Activated CD8-positive, alpha-beta T cell treated with anti-CD3 and anti-CD28 coated beads for 36 hours (primary cell): ENCODE measurements around the gene KRTDAP. TPM values are rescaled to one million over a fixed set of nuclear protein-coding genes. Genes with fewer than 3 reads are reported as not detected.

Source experiments
- ATAC-seq: fragments of 200-7000 bp; cut with Tn5 transposase; one replicate; pipeline ENCODE4 v1.10.0; 2021; ENCODE audit warnings: mild to moderate bottlenecking, moderate library complexity
- CTCF ChIA-PET: fragments of 350-600 bp; sonication (Branson Sonifier 250); formaldehyde crosslinking; loops from one replicate; lab custom pipeline; 2021; ENCODE audit warnings: antibody characterized with exemption; lab: Charles Lee
- POLR2A ChIA-PET: fragments of 350-600 bp; sonication (Branson Sonifier 250); formaldehyde crosslinking; loops from one replicate; lab custom pipeline; 2021; ENCODE audit warnings: antibody characterized with exemption; lab: Charles Lee
- DNase-seq: peaks from one replicate; pipeline ENCODE4 v3.0.0-alpha.2; 2020
- H3K27ac Mint-ChIP-seq: one replicate; pipeline ENCODE4 v1.8.0; 2021; ENCODE audit warnings: mild to moderate bottlenecking, mixed read lengths
- H3K27me3 Mint-ChIP-seq: one replicate; pipeline ENCODE4 v1.8.0; 2021; ENCODE audit warnings: mixed read lengths
- H3K36me3 Mint-ChIP-seq: one replicate; pipeline ENCODE4 v1.8.0; 2021; ENCODE audit warnings: low read depth, mixed read lengths
- H3K4me1 Mint-ChIP-seq: one replicate; pipeline ENCODE4 v1.8.0; 2021; ENCODE audit warnings: low read depth, mixed read lengths
- H3K4me3 Mint-ChIP-seq: one replicate; pipeline ENCODE4 v1.8.0; 2021; ENCODE audit warnings: mild to moderate bottlenecking, moderate library complexity, mixed read lengths
- H3K9me3 Mint-ChIP-seq: one replicate; pipeline ENCODE4 v1.8.0; 2021; ENCODE audit warnings: mixed read lengths
- CTCF ChIP-seq: fragments of 200-600 bp; IDR thresholded peaks from one replicate; pipeline ENCODE4 v1.8.0; 2022; ENCODE audit warnings: antibody characterized with exemption, mild to moderate bottlenecking
- intact Hi-C: fragments of 100-400 bp; cut with micrococcal nuclease; formaldehyde crosslinking; loops from one replicate; pipeline ENCODE4 v1.10.0; 2022
- total RNA-seq, 2 experiments: library from RNA; stranded (reverse); gene quantifications; one replicate each; pipeline ENCODE4 v1.2.3, GENCODE V29; 2021

Gene KRTDAP
- total RNA-seq, 2 experiments from 2014 or later, result not detected

DNA sequence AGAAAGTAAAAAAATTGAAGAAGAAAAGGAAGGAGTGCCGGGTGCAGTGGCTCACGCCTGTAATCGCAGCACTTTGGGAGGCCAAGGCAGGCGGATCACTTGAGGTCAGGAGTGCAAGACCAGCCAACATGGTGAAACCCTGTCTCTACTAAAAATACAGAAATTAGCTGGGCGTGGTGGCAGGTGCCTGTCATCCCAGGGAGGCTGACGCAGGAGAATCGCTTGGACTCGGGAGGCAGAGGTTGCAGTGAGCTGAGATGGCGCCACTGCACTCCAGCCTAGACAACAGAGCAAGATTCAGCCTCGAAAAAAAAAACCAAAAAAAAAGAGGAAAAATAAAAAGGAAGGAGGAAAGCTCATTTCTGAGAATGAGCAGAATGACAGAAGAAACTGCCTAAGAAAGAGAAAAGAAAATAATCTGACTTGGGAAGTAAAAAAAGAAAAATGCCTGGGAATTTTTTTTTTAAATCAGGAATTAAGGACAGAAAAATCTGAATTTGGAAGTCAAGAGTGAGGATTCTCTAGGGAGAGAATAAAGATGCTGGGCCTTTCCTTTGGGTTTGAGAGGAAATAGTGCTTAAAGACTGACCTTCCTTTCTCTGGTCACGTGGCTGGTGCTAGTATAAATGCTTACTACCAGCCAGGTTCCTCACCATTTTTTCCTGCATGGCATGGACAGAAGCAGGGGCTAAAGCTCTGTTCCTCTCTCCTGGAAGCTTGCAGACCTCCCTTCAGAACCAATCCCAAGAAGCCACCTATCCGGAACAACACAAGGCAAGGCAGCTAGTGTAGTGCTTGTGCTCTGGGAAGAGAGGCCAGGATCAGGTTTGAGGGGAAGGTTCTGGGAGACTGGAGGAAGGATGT lies 42.4 kb downstream of the KRTDAP start, which contains the start of gene FFAR2:
Gene FFAR2 (plus strand): TSS at position 652 of the 864 bp plus-strand sequence. CDS start 1,458 bp downstream, outside the sequence.
- ChIA-PET POLR2A (interaction anchor here (0.7 to 1.1 kb wide), 4 partner anchors 8 to 457 kb away, joined by 3 to 4 read pairs (median 3); no protein-coding TSS in a partner anchor), CTCF (interaction anchor here (2.3 kb wide), 1 partner anchor 21 kb away, joined by 11 read pairs; no protein-coding TSS in a partner anchor)
- H3K27me3 Mint-ChIP-seq, result peaks cover 19% of the 10 kb centered on the region
- no peak for ATAC-seq
- no peak for TF ChIP-seq CTCF
- peaks cover 46% of the 10 kb centered on the region for H3K4me1 Mint-ChIP-seq
- no peak within 1 kb of the TSS for H3K4me3 Mint-ChIP-seq
- H3K9me3 Mint-ChIP-seq, result no peaks in the 10 kb centered on the region
- DNase-seq, result no peak
- no peaks in the 10 kb centered on the region for H3K36me3 Mint-ChIP-seq
- intact Hi-C loops, result no loop called here
- H3K27ac Mint-ChIP-seq, result no peak within 1 kb of the TSS

DNA sequence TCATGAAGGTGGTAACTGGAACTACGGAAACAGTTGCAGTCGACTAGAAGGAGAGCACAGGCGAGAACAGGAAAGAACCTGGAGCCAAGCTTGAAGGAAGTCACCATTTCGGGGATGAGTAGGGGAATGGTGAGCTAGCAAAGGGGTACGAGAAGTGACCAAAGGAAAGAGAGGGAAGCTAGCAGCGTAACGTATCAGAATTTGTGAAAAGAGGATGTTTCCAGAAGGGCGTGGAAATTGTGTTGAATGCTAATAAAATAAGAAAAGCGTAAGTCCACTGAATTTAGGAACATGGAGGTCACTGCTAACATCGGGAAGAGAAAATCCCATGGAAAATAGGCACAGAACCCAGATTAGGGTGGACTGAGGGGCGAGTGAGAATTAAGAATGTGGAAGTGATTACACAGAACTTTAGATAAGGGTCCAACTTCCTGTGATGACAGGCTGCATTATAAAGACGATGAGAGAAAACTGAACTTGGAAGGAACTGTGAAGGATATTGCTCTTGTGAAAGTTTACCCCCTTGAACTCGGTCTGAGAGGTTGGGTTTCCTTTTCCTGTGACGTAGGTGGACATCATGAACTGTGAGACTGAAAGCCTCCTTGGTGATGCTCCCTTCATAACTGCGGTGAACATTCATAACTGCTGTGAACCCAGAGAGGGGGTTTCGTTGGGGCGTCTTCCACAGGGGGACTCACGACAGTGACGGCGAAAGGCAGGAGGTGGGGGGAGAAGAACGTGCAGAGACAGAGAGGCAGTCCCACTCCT lies 44.3 kb downstream of the KRTDAP start:
- H3K36me3 Mint-ChIP-seq, result no peaks in the 10 kb centered on the region
- ATAC-seq (peak; percentile 89), DNase-seq (peak; percentile 50)
- peaks cover 19% of the 10 kb centered on the region for H3K27me3 Mint-ChIP-seq
- H3K27ac Mint-ChIP-seq, result peak overlapping the region; percentile 6
- POLR2A ChIA-PET, result interaction anchor here (0.6 to 1.0 kb wide), 2 partner anchors 9 to 28 kb away, joined by 3 read pairs; no protein-coding TSS in a partner anchor
- intact Hi-C loops, result no loop called here
- H3K4me1 Mint-ChIP-seq, result peaks cover 33% of the 10 kb centered on the region
- H3K4me3 Mint-ChIP-seq, result no peak overlapping the region
- H3K9me3 Mint-ChIP-seq, result no peaks in the 10 kb centered on the region
- no peak for TF ChIP-seq CTCF
- CTCF ChIA-PET, result interaction anchor here (1.5 to 1.6 kb wide), 2 partner anchors 49 to 93 kb away, joined by 3 to 4 read pairs; no protein-coding TSS in a partner anchor

GRCh38 chr19:35444735-35445134 lies 45.5 kb downstream of the KRTDAP start:
- H3K27me3 Mint-ChIP-seq, result peaks cover 17% of the 10 kb centered on the region
- no peaks in the 10 kb centered on the region for H3K9me3 Mint-ChIP-seq
- H3K27ac Mint-ChIP-seq, result no peak overlapping the region

GRCh38 chr19:35442091-35442490 lies 48.2 kb downstream of the KRTDAP start:
- Mint-ChIP-seq H3K27me3 (peaks cover 11% of the 10 kb centered on the region), H3K27ac (no peak overlapping the region), H3K9me3 (no peaks in the 10 kb centered on the region), H3K4me3 (no peak overlapping the region), H3K36me3 (no peaks in the 10 kb centered on the region), H3K4me1 (peaks cover 23% of the 10 kb centered on the region)
- ChIA-PET CTCF (interaction anchor here (1.8 kb wide), 1 partner anchor 53 kb away, joined by 5 read pairs; no protein-coding TSS in a partner anchor), POLR2A (no interaction called here)
- intact Hi-C loops, result no loop called here
- DNase-seq (no peak), ATAC-seq (no peak)
- TF ChIP-seq CTCF, result no peak

More at GRCh38 chr19:35444735-35445134, 45.5 kb downstream of the KRTDAP start:
- ChIA-PET CTCF (interaction anchor here (1.5 to 1.6 kb wide), 2 partner anchors 51 to 91 kb away, joined by 3 to 4 read pairs; no protein-coding TSS in a partner anchor), POLR2A (no interaction called here)
- Mint-ChIP-seq H3K4me3 (no peak overlapping the region), H3K36me3 (no peaks in the 10 kb centered on the region), H3K4me1 (peaks cover 28% of the 10 kb centered on the region)
- intact Hi-C loops, result no loop called here
- ATAC-seq (no peak), DNase-seq (peak; percentile 20)
- no peak for TF ChIP-seq CTCF
